Choroid plexus epithelial cell (primary cell): Measurements from ENCODE around the gene AGPAT2.

Experiments used
- DNase-seq: peaks from one replicate; pipeline ENCODE4 v3.0.0-alpha.2; 2010; ENCODE audit warnings: low read depth
- H3K4me3 ChIP-seq: 2 replicates; pipeline ENCODE4 v1.5.1; 2011; ENCODE audit warnings: low read depth, mild to moderate bottlenecking, control low read depth, low read length, moderate library complexity
- TF ChIP-seq, protein P1 (sequence below): conservative IDR thresholded peaks from 2 replicates; pipeline ENCODE4 v1.5.1; 2011; ENCODE audit warnings: low read depth, mild to moderate bottlenecking, control low read depth, inconsistent platforms, low read length, moderate library complexity

Gene AGPAT2

DNA sequence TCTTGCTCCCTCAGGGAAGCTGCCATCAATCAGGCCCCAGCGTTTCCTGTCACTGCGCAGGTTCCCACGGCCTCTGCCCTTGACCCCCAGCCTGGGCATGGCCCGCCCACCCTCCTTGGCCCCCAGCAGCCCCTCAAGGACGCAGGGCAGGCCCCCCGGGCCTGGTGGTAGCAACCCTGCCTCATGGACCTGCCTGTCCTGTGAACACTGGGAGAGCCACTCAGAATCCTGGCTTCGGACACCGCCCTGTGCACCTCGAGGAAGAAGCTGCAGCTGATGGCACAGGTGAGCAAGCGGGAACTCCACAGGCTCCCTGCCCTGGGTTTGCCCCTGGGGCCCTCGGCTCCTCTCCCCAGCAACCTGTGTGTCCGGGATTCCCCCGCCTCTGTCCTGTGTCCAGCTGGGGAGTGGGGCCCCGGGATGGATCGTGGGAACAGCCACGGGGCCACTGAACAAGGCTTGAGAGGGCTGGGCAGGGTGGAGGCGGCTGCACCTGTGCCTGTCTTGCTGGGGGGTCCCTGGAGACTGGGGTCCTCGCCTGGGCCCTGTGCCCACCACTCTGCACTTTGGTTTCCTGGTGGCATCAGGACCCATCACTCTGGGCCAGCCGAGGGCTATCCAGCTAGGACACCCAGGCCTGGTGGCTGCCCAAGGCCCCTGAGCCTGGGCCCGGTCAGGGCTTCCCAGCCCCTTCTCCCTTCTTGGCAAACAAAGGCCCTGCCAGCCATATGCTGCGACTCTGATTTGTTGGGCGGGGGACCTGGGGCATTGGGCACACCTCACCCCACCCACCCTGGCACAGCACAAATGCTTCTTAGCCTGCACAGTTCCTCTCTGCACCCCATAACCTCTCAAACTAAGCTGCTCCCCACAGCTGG is 58.0 kb downstream of the AGPAT2 start:
- TF ChIP-seq, protein P1, sequence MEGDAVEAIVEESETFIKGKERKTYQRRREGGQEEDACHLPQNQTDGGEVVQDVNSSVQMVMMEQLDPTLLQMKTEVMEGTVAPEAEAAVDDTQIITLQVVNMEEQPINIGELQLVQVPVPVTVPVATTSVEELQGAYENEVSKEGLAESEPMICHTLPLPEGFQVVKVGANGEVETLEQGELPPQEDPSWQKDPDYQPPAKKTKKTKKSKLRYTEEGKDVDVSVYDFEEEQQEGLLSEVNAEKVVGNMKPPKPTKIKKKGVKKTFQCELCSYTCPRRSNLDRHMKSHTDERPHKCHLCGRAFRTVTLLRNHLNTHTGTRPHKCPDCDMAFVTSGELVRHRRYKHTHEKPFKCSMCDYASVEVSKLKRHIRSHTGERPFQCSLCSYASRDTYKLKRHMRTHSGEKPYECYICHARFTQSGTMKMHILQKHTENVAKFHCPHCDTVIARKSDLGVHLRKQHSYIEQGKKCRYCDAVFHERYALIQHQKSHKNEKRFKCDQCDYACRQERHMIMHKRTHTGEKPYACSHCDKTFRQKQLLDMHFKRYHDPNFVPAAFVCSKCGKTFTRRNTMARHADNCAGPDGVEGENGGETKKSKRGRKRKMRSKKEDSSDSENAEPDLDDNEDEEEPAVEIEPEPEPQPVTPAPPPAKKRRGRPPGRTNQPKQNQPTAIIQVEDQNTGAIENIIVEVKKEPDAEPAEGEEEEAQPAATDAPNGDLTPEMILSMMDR, result no peak
- no peak for DNase-seq

DNA sequence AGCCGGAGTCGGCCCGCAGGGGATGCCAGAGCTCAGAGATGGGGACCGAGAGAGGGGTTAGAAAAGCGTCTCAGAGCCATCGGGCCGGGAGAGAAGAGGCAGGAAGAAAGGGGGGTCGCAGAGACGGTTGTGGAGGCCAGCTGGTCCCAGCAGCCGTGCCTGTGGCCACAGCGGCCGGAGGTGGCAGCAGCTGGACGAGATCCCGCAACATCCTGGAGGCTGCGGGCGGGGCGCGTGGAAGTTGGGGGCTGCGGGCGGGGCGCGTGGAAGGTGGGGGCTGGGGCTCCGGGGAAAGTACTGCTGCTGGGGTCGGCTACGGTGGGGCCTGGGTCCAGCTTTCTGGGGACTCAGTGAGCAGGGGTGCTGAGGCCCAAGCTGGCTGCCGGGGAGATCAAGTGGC is 59.0 kb downstream of the AGPAT2 start:
- no peak overlapping the region for H3K4me3 ChIP-seq
- TF ChIP-seq, protein P1, result no peak
- no peak for DNase-seq

More for the DNA sequence above, 58.0 kb downstream of the AGPAT2 start:
- no peak overlapping the region for H3K4me3 ChIP-seq

DNA sequence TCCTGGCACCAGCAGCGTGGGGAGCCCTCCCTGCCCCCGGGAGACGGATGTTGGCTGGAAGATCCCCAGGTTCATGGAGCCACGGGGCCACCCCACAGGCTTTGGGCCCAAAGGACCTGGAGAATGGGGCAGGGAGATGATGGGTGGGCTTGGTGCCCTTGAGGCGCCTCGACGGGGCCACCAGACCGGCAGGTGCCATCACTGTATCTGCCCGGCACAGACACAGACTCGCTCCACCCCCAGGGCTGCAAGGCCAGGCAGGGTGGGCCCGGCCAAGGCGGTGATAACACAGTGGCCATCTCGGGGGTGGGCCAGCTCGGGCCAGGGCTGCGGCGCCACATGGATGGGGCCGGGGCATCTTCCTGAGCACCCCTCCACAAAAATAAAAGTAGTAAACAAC is 59.6 kb downstream of the AGPAT2 start:
- H3K4me3 ChIP-seq, result no peak overlapping the region
- TF ChIP-seq, protein P1, result no peak
- DNase-seq, result no peak

DNA sequence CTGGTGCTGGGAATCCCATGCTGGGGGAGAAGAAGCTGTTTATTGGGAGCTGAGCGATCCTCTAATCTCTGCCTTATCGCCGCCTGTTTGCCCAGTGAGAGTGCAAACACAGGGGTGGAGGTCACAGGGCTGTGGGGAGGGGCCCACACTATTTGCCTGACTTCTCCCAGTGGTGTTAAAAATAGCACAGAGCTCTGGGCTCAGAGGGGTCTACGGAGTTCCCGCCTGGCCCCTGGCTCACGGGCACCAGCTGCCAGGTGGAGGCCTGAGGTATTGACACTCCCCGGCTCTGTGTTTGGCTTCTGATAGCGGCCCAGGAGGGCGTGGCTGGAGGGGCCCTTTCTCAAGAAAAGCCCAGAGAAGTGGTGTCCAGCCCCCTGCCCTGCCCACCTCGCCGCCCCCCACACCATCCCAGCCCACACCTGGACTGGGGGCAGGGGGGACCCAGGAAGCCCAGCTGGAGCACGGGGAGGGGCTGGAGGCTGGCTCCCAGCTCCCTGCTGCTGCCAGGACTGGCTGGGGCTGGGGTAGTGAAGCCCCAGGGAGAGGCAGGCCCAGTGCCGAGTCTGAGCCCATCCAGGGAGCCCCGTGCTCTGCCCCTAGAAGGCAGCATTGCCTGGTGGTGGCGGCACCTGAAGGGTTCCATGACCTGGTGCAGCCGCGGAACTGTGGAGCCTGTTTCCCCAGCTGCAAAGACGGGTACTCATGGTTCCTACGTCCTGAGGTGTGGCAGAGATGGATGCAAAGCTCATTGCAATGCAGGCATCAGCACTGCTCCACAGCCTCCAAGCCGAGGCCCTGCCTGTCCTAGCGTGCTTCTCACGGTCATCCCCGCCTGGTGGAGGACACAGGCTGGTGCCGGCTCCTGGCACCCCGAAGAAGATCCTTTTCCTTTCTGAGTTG is 60.3 kb downstream of the AGPAT2 start:
- H3K4me3 ChIP-seq, result no peak overlapping the region
- DNase-seq, result no peak
- TF ChIP-seq, protein P1, result peak; percentile 32

DNA sequence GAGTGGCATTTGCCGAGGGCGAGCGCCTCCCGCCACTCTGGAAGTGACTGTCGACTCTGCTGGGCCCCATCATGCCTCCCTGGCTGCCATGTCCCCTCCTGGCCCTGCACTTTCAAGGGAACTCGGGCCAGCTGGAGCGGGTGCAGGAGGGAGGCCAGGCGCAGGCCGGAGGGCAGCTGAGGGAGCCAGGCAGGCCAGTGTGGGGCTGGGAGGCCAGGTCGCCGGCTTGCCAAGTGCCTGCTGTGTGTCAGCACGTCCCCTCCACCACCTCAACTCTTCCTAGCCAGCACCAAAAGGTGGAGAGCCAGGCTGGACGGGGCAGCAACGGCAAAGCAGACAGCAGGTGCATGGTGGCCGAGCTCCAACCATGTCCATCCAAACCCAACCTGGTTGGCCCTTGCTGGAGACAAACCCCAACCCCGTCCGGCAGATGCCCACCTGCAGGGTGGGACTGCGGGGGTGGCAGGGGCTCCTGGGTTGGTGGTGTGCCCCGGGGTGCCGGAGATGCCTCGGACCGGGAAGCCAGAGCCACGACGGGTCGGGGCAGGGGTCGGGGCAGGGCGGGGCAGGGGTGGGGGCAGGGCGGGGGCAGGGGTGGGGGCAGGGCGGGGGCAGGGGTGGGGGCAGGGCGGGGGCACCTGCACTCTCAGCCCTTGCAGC is 61.1 kb downstream of the AGPAT2 start:
- no peak for DNase-seq
- H3K4me3 ChIP-seq, result no peak overlapping the region
- TF ChIP-seq, protein P1, result no peak

DNA sequence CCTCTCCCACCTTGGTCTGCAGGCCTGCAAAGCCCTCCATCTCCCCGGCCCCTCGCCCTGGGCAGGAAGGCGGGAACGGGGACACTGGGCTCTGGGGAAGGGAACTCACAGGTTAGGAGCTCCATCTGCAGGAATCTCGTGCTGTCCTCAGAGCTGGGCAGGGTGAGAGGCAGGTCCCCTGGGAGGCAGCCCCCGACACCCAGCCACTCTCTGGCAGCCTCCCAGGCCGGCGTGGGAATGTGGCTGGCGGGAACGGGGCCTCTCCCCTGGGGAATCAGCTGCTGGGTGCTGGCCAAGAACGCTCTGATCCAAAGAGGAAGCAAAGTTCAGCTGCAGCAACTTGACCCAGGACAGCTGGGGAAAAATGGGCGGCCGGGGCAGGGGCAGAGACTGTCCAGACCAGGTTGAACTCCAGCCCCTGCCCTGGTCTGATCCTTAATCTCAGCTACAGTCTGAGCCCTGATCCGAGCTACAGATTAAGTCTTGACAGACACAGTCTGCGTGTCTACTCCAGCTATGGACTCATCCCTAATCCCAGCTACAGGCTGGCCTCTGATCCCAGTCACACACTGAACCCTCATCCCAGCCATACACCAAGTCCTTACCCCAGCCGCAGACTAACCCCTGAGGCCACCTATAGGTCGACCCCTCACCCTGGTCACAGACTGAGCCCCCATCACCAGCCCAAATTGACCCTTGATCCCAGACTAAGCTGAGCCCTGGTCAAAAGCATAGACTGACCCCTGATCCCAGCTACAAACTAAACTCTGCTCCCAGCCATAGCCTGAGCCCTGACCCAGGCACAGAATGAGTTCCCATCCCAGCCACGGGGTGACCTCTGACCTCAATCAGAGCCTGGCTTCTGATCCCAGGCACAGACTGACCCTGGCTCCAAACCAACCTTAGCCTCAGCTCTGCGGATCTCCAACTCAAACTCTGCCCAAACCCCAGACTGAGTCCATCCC is 61.9 kb downstream of the AGPAT2 start:
- TF ChIP-seq, protein P1, result peak; percentile 62
- DNase-seq, result peak; percentile 73
- H3K4me3 ChIP-seq, result no peak overlapping the region
